A673 (cell line): ENCODE measurements around the gene ATP6V0E1. TPM values are rescaled to one million over a fixed set of nuclear protein-coding genes. Genes with fewer than 3 reads are reported as not detected.

Experiments used
- BruUV-seq: library from RNA; stranded (reverse); fragments of 400-500 nt; replicated peaks from 2 replicates; lab custom pipeline; 2021; lab: Mats Ljungman, UMichigan
- CTCF ChIA-PET: fragments of 300-600 bp; sonication (Branson Sonifier 250); formaldehyde crosslinking; loops from one replicate; lab custom pipeline; 2022; ENCODE audit warnings: antibody characterized with exemption; lab: Charles Lee
- POLR2A ChIA-PET: fragments of 300-600 bp; sonication (Branson Sonifier 250); formaldehyde crosslinking; loops from one replicate; lab custom pipeline; 2022; ENCODE audit warnings: antibody characterized with exemption; ENCODE audit not compliant: low non-redundant PET; lab: Charles Lee
- DNase-seq: peaks from one replicate; pipeline ENCODE4 v3.0.0-alpha.2; 2015; ENCODE audit warnings: low spot score
- H3K27ac ChIP-seq: fragments of 200-600 bp; sonication (generic); 2 replicates; pipeline ENCODE4 v1.5.1; 2016; ENCODE audit warnings: mixed run types, low read depth, mild to moderate bottlenecking, mixed read lengths, antibody characterized with exemption, low read length; ENCODE audit not compliant: poor library complexity, severe bottlenecking
- H3K27me3 ChIP-seq: fragments of 200-600 bp; sonication (generic); replicated peaks from 2 replicates; pipeline ENCODE4 v1.6.1; 2017; ENCODE audit warnings: mixed run types, low read depth, mild to moderate bottlenecking, mixed read lengths, antibody characterized with exemption, low read length; ENCODE audit not compliant: insufficient read depth, poor library complexity
- H3K36me3 ChIP-seq: fragments of 200-600 bp; sonication (generic); 2 replicates; pipeline ENCODE4 v1.6.1; 2016; ENCODE audit warnings: mixed run types, mild to moderate bottlenecking, mixed read lengths, antibody characterized with exemption, low read length; ENCODE audit not compliant: insufficient read depth, poor library complexity, severe bottlenecking
- H3K4me1 ChIP-seq: fragments of 200-600 bp; sonication (generic); 2 replicates; pipeline ENCODE4 v1.6.1; 2017; ENCODE audit warnings: mixed run types, mild to moderate bottlenecking, mixed read lengths, antibody characterized with exemption, low read length; ENCODE audit not compliant: insufficient read depth, poor library complexity, severe bottlenecking
- H3K4me3 ChIP-seq: fragments of 200-600 bp; sonication (generic); 2 replicates; pipeline ENCODE4 v1.5.1; 2016; ENCODE audit warnings: low read depth, mixed run types, mild to moderate bottlenecking, mixed read lengths, low read length; ENCODE audit not compliant: poor library complexity, severe bottlenecking
- H3K9me3 ChIP-seq: fragments of 200-600 bp; sonication (generic); 2 replicates; pipeline ENCODE4 v1.6.1; 2016; ENCODE audit warnings: mixed run types, low read depth, mild to moderate bottlenecking, mixed read lengths, antibody characterized with exemption, low read length; ENCODE audit not compliant: poor library complexity, severe bottlenecking
- EZH2 ChIP-seq: fragments of 200-600 bp; sonication (generic); IDR thresholded peaks from 2 replicates; pipeline ENCODE4 v1.6.1; 2017; ENCODE audit warnings: borderline replicate concordance, low read depth, mild to moderate bottlenecking, mixed read lengths, antibody characterized with exemption, low read length; ENCODE audit not compliant: poor library complexity, severe bottlenecking
- intact Hi-C: fragments of 100-400 bp; cut with micrococcal nuclease; formaldehyde crosslinking; loops from one replicate; pipeline ENCODE4 v1.10.0; 2022; ENCODE audit not compliant: unreplicated experiment
- total RNA-seq: library from RNA; stranded (reverse); gene quantifications from 2 replicates; pipeline ENCODE4 v1.2.3, GENCODE V29; 2021
- TF ChIP-seq, protein P1 (sequence below): fragments of 300-800, 200-600 bp; sonication (generic); conservative IDR thresholded peaks from 2 replicates; pipeline ENCODE4 v1.5.1; 2017; ENCODE audit warnings: low read depth, mild to moderate bottlenecking, antibody characterized with exemption, low read length, moderate library complexity, mixed read lengths

ATP6V0E1 gene
- total RNA-seq, 1 experiment from 2014 or later, result 148 TPM

DNA sequence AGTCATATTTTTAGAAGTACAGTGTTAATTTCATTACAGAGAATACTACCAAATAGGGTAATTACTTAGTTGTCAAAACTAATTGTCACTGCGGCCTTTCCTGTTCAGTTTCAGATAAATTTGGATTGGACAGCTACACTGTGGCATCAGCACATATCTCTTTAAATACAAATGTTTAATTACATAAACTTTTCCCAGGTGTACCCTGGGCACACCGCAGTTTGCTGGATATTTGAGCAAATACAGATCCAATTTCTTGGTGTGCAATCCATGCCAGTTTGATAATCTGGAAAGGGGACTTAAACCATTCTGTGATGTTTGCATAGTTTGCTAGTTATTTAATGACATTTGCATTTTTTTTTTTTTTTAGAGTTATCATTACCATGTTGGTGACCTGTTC is 10.8 kb downstream of the ATP6V0E1 start:
- CTCF ChIA-PET, result no interaction called here
- DNase-seq, result no peak
- Histone ChIP-seq H3K4me3 (no peak overlapping the region), H3K4me1 (no peaks in the 10 kb centered on the region), H3K9me3 (no peaks in the 10 kb centered on the region), H3K36me3 (peaks cover 17% of the 10 kb centered on the region), H3K27me3 (no peaks in the 10 kb centered on the region), H3K27ac (no peak overlapping the region)
- intact Hi-C loops, result no loop called here
- BruUV-seq, result no TSS peak
- TF ChIP-seq, protein P1, sequence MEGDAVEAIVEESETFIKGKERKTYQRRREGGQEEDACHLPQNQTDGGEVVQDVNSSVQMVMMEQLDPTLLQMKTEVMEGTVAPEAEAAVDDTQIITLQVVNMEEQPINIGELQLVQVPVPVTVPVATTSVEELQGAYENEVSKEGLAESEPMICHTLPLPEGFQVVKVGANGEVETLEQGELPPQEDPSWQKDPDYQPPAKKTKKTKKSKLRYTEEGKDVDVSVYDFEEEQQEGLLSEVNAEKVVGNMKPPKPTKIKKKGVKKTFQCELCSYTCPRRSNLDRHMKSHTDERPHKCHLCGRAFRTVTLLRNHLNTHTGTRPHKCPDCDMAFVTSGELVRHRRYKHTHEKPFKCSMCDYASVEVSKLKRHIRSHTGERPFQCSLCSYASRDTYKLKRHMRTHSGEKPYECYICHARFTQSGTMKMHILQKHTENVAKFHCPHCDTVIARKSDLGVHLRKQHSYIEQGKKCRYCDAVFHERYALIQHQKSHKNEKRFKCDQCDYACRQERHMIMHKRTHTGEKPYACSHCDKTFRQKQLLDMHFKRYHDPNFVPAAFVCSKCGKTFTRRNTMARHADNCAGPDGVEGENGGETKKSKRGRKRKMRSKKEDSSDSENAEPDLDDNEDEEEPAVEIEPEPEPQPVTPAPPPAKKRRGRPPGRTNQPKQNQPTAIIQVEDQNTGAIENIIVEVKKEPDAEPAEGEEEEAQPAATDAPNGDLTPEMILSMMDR, result no peak
- TF ChIP-seq EZH2, result no peak
- POLR2A ChIA-PET, result no interaction called here

DNA sequence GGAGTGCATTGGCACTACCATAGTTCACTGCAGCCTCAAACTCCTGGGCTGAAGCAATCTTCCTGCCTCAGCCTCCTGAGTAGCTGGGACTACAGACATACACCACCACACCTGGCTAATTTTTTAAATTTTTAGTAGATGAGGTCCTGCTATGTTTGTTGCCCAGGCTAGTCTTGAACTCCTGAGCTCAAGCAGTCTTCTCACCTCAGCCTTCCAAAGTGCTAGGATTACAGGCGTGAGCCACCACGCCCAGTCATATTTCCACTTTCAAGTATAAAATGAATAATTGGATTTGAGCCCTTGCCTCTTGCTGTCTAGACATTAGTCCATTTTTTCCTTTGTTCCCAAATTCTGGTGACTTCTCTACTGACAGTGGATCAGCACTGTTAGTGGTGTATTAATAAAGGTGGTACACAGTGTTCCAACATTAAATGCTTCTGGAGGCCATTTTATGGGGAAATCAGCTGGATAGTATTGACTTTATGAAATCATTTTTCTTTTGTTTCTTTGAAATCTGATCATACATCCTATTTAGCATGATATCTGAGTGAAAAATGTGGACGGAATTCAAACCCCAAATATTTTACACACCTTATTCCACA is 15.9 kb downstream of the ATP6V0E1 start:
- Histone ChIP-seq H3K27me3 (no peaks in the 10 kb centered on the region), H3K4me3 (no peak overlapping the region), H3K4me1 (no peaks in the 10 kb centered on the region), H3K27ac (no peak overlapping the region), H3K36me3 (peaks cover 17% of the 10 kb centered on the region), H3K9me3 (no peaks in the 10 kb centered on the region)
- intact Hi-C loops, result no loop called here
- CTCF ChIA-PET, result no interaction called here
- POLR2A ChIA-PET, result no interaction called here
- no peak for TF ChIP-seq EZH2
- TF ChIP-seq, protein P1, result no peak
- BruUV-seq, result no TSS peak
- DNase-seq, result no peak

DNA sequence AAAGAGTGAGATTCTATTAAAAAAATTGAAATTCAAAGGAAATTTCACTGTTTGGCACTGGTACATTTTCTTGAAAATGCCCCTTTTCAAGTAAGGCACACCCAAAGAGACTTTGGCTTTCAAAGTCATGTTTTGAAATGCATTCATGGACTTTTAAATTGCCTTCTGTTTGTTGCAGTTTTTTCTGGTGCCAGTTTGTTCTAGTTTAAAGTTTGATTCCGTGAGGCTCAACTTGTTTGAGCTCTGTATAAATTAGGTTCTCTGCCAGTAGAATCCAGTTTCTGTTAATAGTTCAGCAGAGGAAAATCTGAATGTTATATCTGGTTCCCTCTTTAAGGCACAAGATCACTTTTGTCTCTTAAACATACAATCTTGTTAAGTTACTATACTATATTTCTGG is 16.4 kb downstream of the ATP6V0E1 start:
- Histone ChIP-seq H3K9me3 (no peaks in the 10 kb centered on the region), H3K4me1 (no peaks in the 10 kb centered on the region), H3K27ac (no peak overlapping the region), H3K36me3 (peaks cover 17% of the 10 kb centered on the region), H3K27me3 (no peaks in the 10 kb centered on the region), H3K4me3 (no peak overlapping the region)
- TF ChIP-seq, protein P1, result no peak
- no peak for TF ChIP-seq EZH2
- BruUV-seq, result no TSS peak
- CTCF ChIA-PET, result no interaction called here
- intact Hi-C loops, result no loop called here
- POLR2A ChIA-PET, result no interaction called here
- no peak for DNase-seq
